Nephron progenitor cell (in vitro differentiated cells): ENCODE results near the gene TNFRSF18.

Experiments
- DNase-seq: peaks from one replicate; pipeline ENCODE4 v3.0.0; 2021
- H3K27ac Mint-ChIP-seq: 2 replicates; pipeline ENCODE4 v1.8.0; 2021; ENCODE audit warnings: mild to moderate bottlenecking, moderate library complexity, mixed read lengths
- H3K27me3 Mint-ChIP-seq: 2 replicates; pipeline ENCODE4 v1.8.0; 2021; ENCODE audit warnings: mild to moderate bottlenecking, low read depth, mixed read lengths; ENCODE audit not compliant: poor library complexity
- H3K36me3 Mint-ChIP-seq: 2 replicates; pipeline ENCODE4 v1.8.0; 2021; ENCODE audit warnings: low read depth, mixed read lengths
- H3K4me1 Mint-ChIP-seq: 2 replicates; pipeline ENCODE4 v1.8.0; 2021; ENCODE audit warnings: mixed read lengths
- H3K4me3 Mint-ChIP-seq: 2 replicates; pipeline ENCODE4 v1.8.0; 2021; ENCODE audit warnings: mild to moderate bottlenecking, moderate library complexity, mixed read lengths
- H3K9me3 Mint-ChIP-seq: 2 replicates; pipeline ENCODE4 v1.8.0; 2021; ENCODE audit warnings: mild to moderate bottlenecking, moderate library complexity, mixed read lengths
- TF ChIP-seq, protein P1 (sequence below): fragments of 200-600 bp; sonication (generic); IDR thresholded peaks from 2 replicates; pipeline ENCODE4 v1.5.0; 2021; ENCODE audit warnings: antibody characterized with exemption

The TNFRSF18 gene

DNA sequence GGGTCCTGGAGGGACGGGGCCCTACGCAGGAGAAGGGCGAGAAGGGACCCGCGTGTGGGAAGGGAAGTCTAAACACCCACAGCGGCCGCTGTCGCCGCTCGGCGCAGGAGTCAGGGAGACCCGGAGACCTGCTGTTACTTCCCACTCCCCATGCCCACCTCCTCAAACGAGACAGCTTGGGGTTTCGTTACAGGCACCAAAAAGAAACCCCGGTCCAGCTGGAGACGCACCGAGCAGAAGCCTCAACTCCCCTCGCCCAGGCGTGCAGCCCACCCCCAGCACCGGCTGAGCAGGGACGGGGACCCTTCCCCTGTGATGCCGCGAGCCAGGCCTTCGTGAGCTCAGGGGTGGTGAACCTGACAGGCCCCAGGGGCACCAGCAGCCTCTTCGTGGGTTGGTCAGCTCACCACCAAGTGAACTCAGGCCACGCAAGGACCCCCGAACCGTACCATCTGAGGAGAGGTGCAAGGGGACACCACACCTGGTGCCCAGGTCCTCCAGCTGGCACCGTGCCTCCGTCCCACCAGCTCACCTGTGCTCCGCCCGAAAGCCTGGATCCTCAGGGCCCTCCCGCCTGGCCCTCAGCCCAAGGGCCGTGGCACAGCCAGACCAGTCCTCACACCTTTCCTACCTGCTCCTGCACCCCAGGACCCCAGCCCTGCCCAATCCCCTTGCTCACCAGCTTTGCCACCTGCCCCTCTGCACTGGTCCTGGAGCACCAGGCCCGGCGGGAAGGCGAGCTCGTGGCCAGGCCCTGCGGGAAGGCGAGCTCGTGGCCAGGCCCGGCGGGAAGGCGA lies 20.4 kb upstream of the TNFRSF18 start:
- H3K36me3 Mint-ChIP-seq: peaks cover 30% of the 10 kb centered on the region
- no peak overlapping the region for H3K27ac Mint-ChIP-seq
- H3K4me3 Mint-ChIP-seq: no peak overlapping the region
- H3K27me3 Mint-ChIP-seq: peaks cover 5% of the 10 kb centered on the region
- TF ChIP-seq, protein P1, sequence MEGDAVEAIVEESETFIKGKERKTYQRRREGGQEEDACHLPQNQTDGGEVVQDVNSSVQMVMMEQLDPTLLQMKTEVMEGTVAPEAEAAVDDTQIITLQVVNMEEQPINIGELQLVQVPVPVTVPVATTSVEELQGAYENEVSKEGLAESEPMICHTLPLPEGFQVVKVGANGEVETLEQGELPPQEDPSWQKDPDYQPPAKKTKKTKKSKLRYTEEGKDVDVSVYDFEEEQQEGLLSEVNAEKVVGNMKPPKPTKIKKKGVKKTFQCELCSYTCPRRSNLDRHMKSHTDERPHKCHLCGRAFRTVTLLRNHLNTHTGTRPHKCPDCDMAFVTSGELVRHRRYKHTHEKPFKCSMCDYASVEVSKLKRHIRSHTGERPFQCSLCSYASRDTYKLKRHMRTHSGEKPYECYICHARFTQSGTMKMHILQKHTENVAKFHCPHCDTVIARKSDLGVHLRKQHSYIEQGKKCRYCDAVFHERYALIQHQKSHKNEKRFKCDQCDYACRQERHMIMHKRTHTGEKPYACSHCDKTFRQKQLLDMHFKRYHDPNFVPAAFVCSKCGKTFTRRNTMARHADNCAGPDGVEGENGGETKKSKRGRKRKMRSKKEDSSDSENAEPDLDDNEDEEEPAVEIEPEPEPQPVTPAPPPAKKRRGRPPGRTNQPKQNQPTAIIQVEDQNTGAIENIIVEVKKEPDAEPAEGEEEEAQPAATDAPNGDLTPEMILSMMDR: no peak
- no peak for DNase-seq
- H3K4me1 Mint-ChIP-seq: peaks cover 18% of the 10 kb centered on the region
- H3K9me3 Mint-ChIP-seq: no peaks in the 10 kb centered on the region

DNA sequence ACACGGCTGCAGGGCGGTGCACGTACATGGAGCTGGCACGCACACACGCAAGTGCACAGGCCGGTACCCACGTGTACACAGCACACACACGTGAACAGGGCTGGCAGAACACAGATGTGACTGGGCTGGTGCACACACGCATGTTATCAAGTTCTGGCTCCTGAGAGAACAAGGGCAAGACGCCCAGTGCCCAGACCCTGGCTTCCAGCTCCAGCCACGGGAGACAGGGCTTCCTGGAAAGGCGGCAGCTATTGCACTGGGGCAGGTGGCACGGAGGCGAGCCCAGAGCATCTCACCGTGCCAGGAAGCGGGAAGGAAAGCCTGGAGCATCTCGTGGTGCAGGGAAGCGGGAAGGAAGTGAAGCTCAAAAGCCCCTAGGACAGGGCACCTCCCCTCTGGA lies 19.5 kb upstream of the TNFRSF18 start:
- TF ChIP-seq, protein P1: no peak
- no peak overlapping the region for H3K4me3 Mint-ChIP-seq
- H3K9me3 Mint-ChIP-seq: no peaks in the 10 kb centered on the region
- no peak for DNase-seq
- H3K4me1 Mint-ChIP-seq: peaks cover 15% of the 10 kb centered on the region
- H3K27me3 Mint-ChIP-seq: peaks cover 5% of the 10 kb centered on the region
- H3K36me3 Mint-ChIP-seq: peaks cover 30% of the 10 kb centered on the region
- peak overlapping the region; percentile 79 for H3K27ac Mint-ChIP-seq

DNA sequence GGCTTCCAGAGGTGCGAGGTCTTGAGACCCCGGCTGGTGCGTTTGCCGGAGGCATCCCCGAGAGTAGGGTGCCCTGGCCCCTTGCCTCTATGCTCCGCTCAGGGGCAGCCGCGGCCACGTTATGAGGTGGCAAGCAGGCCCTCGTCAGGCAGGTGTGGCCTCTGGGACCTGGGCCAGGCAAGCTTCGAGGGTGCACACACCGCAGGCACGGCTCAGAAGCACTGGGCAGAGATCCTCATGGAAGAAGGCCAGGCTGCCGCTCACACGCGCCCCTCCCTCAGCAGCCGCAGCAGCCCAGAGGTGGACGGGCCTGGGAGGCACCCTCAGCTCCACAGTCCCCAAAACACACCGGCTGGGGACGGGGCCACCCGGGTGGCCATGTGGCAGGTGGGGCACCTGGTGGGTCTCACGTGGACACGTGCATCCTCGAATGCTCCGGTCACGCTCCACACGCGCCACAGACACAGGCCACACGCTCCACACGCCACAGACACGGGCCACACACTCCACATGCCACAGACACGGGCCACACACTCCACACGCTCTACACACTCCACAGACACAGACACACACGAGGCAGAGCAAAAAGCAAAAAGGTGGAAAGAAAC lies 18.9 kb upstream of the TNFRSF18 start:
- Mint-ChIP-seq H3K4me1 (peaks cover 9% of the 10 kb centered on the region), H3K36me3 (peaks cover 30% of the 10 kb centered on the region), H3K27ac (no peak overlapping the region), H3K4me3 (no peak overlapping the region), H3K9me3 (no peaks in the 10 kb centered on the region), H3K27me3 (peaks cover 5% of the 10 kb centered on the region)
- DNase-seq: no peak
- TF ChIP-seq, protein P1: no peak

DNA sequence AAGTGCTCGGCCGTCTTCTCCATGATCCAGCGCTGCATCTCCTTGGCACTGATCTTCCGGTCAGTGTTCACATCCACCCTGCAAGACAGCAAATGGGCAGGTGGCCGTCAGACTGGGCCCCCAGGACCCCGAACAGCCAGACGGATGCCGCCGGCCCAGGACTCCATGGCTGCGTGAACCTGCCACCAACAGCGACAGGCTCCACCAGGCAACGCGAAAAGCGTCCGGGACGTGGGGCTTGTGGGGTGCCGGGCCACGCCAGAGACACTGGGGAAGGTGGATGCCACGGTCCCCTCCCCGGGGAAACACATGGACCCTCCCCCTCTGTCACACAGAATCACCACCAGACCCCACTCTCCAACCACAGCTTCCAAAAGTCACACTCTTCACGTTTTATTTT lies 17.5 kb upstream of the TNFRSF18 start:
- H3K9me3 Mint-ChIP-seq: no peaks in the 10 kb centered on the region
- H3K27ac Mint-ChIP-seq: no peak overlapping the region
- peaks cover 23% of the 10 kb centered on the region for H3K36me3 Mint-ChIP-seq

DNA sequence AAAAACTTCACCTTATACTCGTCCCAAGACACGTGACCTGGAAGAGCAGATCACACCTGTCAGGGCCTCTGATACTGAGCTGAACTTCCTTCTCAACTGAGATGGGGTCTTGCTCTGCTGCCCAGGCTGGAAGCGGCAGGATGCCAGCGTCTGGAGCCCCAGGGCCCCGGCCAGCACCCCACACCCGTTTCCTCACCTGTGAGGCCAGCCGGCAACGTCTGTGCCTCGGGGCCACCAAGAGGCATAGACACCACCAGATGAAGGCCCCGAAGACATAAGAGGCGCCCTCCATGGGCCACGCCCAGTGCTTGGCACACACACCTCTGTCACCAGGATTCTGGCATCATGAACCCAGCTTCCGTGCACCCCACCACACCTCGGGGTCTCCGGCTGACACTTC lies 16.9 kb upstream of the TNFRSF18 start:
- no peak for DNase-seq
- peak overlapping the region; percentile 85 for H3K27ac Mint-ChIP-seq
- no peak overlapping the region for H3K4me3 Mint-ChIP-seq
- no peaks in the 10 kb centered on the region for H3K4me1 Mint-ChIP-seq
- TF ChIP-seq, protein P1: no peak
- H3K27me3 Mint-ChIP-seq: peaks cover 2% of the 10 kb centered on the region
- H3K36me3 Mint-ChIP-seq: peaks cover 23% of the 10 kb centered on the region
- no peaks in the 10 kb centered on the region for H3K9me3 Mint-ChIP-seq

More for the DNA sequence above, 17.5 kb upstream of the TNFRSF18 start:
- TF ChIP-seq, protein P1: no peak
- H3K27me3 Mint-ChIP-seq: peaks cover 2% of the 10 kb centered on the region
- no peaks in the 10 kb centered on the region for H3K4me1 Mint-ChIP-seq
- DNase-seq: no peak
- H3K4me3 Mint-ChIP-seq: no peak overlapping the region
